HG02840 (cell line): ENCODE results near the gene AZI2.

Source experiments
- ATAC-seq: cut with Tn5 transposase; IDR thresholded peaks from one replicate; pipeline ENCODE4 v1.9.1; 2021; ENCODE audit warnings: mild to moderate bottlenecking, moderate library complexity, moderate number of reproducible peaks; ENCODE audit not compliant: unreplicated experiment, low FRiP score

AZI2 gene

GRCh38 chr3:28308196-28308595, 40.4 kb downstream of the AZI2 start:
- no peak for ATAC-seq

- no peak for ATAC-seq
These were observed 46.9 kb downstream of the AZI2 start for GRCh38 chr3:28301688-28302087.

GRCh38 chr3:28300345-28300962, 48.2 kb downstream of the AZI2 start:
- no peak for ATAC-seq

- no peak for ATAC-seq
These were observed 48.9 kb downstream of the AZI2 start for GRCh38 chr3:28299705-28300104.

GRCh38 chr3:28295898-28296490, 52.6 kb downstream of the AZI2 start:
- no peak for ATAC-seq

- ATAC-seq = no peak
These were observed 53.8 kb downstream of the AZI2 start for GRCh38 chr3:28294667-28295413.

- no peak for ATAC-seq
These were observed 56.0 kb downstream of the AZI2 start for GRCh38 chr3:28292622-28293021.

- ATAC-seq = no peak
These were observed 57.0 kb downstream of the AZI2 start for GRCh38 chr3:28291577-28291976.

- no peak for ATAC-seq
These were observed 57.7 kb downstream of the AZI2 start for GRCh38 chr3:28290863-28291300.

GRCh38 chr3:28287046-28287445, 61.6 kb downstream of the AZI2 start:
- no peak for ATAC-seq

- ATAC-seq = no peak
These were observed 62.0 kb downstream of the AZI2 start for GRCh38 chr3:28286595-28286994.

- ATAC-seq = no peak
These were observed 67.8 kb downstream of the AZI2 start for GRCh38 chr3:28280781-28281180.

- no peak for ATAC-seq
These were observed 68.9 kb downstream of the AZI2 start for GRCh38 chr3:28279770-28280169.

- no peak for ATAC-seq
These were observed 69.7 kb downstream of the AZI2 start for GRCh38 chr3:28278918-28279317.

GRCh38 chr3:28273837-28274236, 74.8 kb downstream of the AZI2 start:
- ATAC-seq = no peak
